GM21390 (cell line): ENCODE measurements around the gene LBHD1.
"Not testable (repeated sequence)": the region's sequence is repeated elsewhere in the genome, so short reads cannot be mapped to it uniquely, and the experiment has no call there.

Source experiments
- ATAC-seq: cut with Tn5 transposase; IDR thresholded peaks from one replicate; pipeline ENCODE4 v1.9.1; 2021; ENCODE audit not compliant: unreplicated experiment

LBHD1 gene

GRCh38 chr11:62671608-62672389 is at the start of gene LBHD1, which contains the start of gene UQCC3:
Gene LBHD1, minus strand, starts transcription at chr11:62672267. Its CDS starts 2,236 bp downstream, at chr11:62670031.
Gene UQCC3, plus strand, starts transcription at chr11:62671673. Its CDS starts 73 bp downstream, at chr11:62671746.
- peak; percentile 67 for ATAC-seq

- no peak for ATAC-seq
Measured at GRCh38 chr11:62719302-62719978, 47.4 kb upstream of the LBHD1 start.

- ATAC-seq = no peak
Measured at GRCh38 chr11:62716816-62717215, 44.7 kb upstream of the LBHD1 start.

GRCh38 chr11:62716206-62716605 is 44.1 kb upstream of the LBHD1 start:
- ATAC-seq = no peak

- no peak for ATAC-seq
Measured at GRCh38 chr11:62715150-62716130, 43.4 kb upstream of the LBHD1 start.

- ATAC-seq = no peak
Measured at GRCh38 chr11:62713343-62713742, 41.3 kb upstream of the LBHD1 start.

GRCh38 chr11:62712861-62713260 is 40.8 kb upstream of the LBHD1 start:
- no peak for ATAC-seq

- no peak for ATAC-seq
Measured at GRCh38 chr11:62712276-62712812, 40.3 kb upstream of the LBHD1 start.

GRCh38 chr11:62710001-62710345 is 37.9 kb upstream of the LBHD1 start:
- ATAC-seq = no peak

GRCh38 chr11:62709247-62710000 is 37.4 kb upstream of the LBHD1 start:
- ATAC-seq = peak; percentile 67

GRCh38 chr11:62708793-62709192 is 36.7 kb upstream of the LBHD1 start:
- no peak for ATAC-seq

GRCh38 chr11:62708392-62708791 is 36.3 kb upstream of the LBHD1 start:
- no peak for ATAC-seq

GRCh38 chr11:62707277-62707861 is 35.3 kb upstream of the LBHD1 start, which contains the start of the genes BSCL2 and GNG3:
Gene BSCL2, minus strand, starts transcription at chr11:62707424. Its CDS starts 229 bp downstream, at chr11:62707195.
Gene GNG3, plus strand, starts transcription at chr11:62707676. Its CDS starts 620 bp downstream, at chr11:62708296.
- no peak for ATAC-seq

GRCh38 chr11:62706850-62707247 is 34.8 kb upstream of the LBHD1 start:
- ATAC-seq = no peak

- ATAC-seq = peak; percentile 60
Measured at GRCh38 chr11:62705880-62706849, 34.1 kb upstream of the LBHD1 start.

- ATAC-seq = no peak
Measured at GRCh38 chr11:62705413-62705812, 33.3 kb upstream of the LBHD1 start.

- ATAC-seq = not testable (repeated sequence)
Measured at GRCh38 chr11:62703921-62704320, 31.9 kb upstream of the LBHD1 start.

GRCh38 chr11:62702246-62702645 is 30.2 kb upstream of the LBHD1 start:
- no peak for ATAC-seq
